WTC11 (cell line): ENCODE data around the gene CCL26. TPM values are rescaled to one million over a fixed set of nuclear protein-coding genes. Genes with fewer than 3 reads are reported as not detected.
A peak's percentile ranks its signal among the peaks of the same experiment; 100 is the strongest.

Experiments used
- ATAC-seq: fragments of 200-7000 bp; cut with Tn5 transposase; 2 replicates; pipeline ENCODE4 v1.10.0; 2021; ENCODE audit warnings: mild to moderate bottlenecking, moderate library complexity
- CTCF ChIA-PET: fragments of 300-600 bp; sonication (Branson Sonifier 250); formaldehyde crosslinking; loops from one replicate; lab custom pipeline; 2021; ENCODE audit warnings: antibody characterized with exemption; lab: Charles Lee
- POLR2A ChIA-PET: fragments of 350-600 bp; sonication (Branson Sonifier 250); formaldehyde crosslinking; loops from one replicate; lab custom pipeline; 2021; ENCODE audit warnings: antibody characterized with exemption; lab: Charles Lee
- DNase-seq: peaks from one replicate; pipeline ENCODE4 v3.0.0; 2021; ENCODE audit warnings: low spot score
- H3K27ac Mint-ChIP-seq: 2 replicates; pipeline ENCODE4 v1.8.0; 2021; ENCODE audit warnings: mixed read lengths
- H3K27me3 Mint-ChIP-seq: 2 replicates; pipeline ENCODE4 v1.8.0; 2021; ENCODE audit warnings: low read depth, mild to moderate bottlenecking, moderate library complexity, mixed read lengths
- H3K36me3 Mint-ChIP-seq: 2 replicates; pipeline ENCODE4 v1.8.0; 2021; ENCODE audit warnings: mixed read lengths
- H3K4me1 Mint-ChIP-seq: 2 replicates; pipeline ENCODE4 v1.8.0; 2022; ENCODE audit warnings: mixed read lengths
- H3K4me3 Mint-ChIP-seq: 2 replicates; pipeline ENCODE4 v1.8.0; 2021; ENCODE audit warnings: mild to moderate bottlenecking, moderate library complexity, mixed read lengths
- H3K9me3 Mint-ChIP-seq: 2 replicates; pipeline ENCODE4 v1.8.0; 2021; ENCODE audit warnings: mixed read lengths
- ATF2 ChIP-seq: sonication (generic); formaldehyde crosslinking; IDR thresholded peaks from 2 replicates; pipeline ENCODE4 v1.8.1; 2022; ENCODE audit warnings: low read depth, missing genetic modification reagents, borderline replicate concordance
- E2F4 ChIP-seq: sonication (generic); formaldehyde crosslinking; IDR thresholded peaks from 2 replicates; pipeline ENCODE4 v1.8.1; 2022; ENCODE audit warnings: low read depth, mild to moderate bottlenecking, moderate library complexity, missing genetic modification reagents, borderline replicate concordance
- FOXP1 ChIP-seq: sonication (generic); formaldehyde crosslinking; IDR thresholded peaks from 2 replicates; pipeline ENCODE4 v1.8.0; 2022; ENCODE audit warnings: missing genetic modification reagents, mild to moderate bottlenecking, moderate library complexity, borderline replicate concordance
- GABPB1 ChIP-seq: sonication (generic); formaldehyde crosslinking; IDR thresholded peaks from 2 replicates; pipeline ENCODE4 v1.8.1; 2023; ENCODE audit warnings: mild to moderate bottlenecking, missing genetic modification reagents
- HMGXB4 ChIP-seq: sonication (generic); formaldehyde crosslinking; IDR thresholded peaks from 2 replicates; pipeline ENCODE4 v1.8.1; 2023; ENCODE audit warnings: mild to moderate bottlenecking, moderate library complexity, missing genetic modification reagents
- PRDM15 ChIP-seq: sonication (generic); formaldehyde crosslinking; IDR thresholded peaks from 2 replicates; pipeline ENCODE4 v1.8.0; 2022; ENCODE audit warnings: missing genetic modification reagents
- SOX15 ChIP-seq: fragments of 250-450 bp; sonication (Bioruptor Pico); IDR thresholded peaks from 2 replicates; pipeline ENCODE4 v1.9.0; 2021; ENCODE audit warnings: mild to moderate bottlenecking
- TP53 ChIP-seq: sonication (generic); formaldehyde crosslinking; IDR thresholded peaks from 2 replicates; pipeline ENCODE4 v1.8.1; 2023; ENCODE audit warnings: mild to moderate bottlenecking, missing genetic modification reagents
- ZNF121 ChIP-seq: sonication (generic); formaldehyde crosslinking; IDR thresholded peaks from 2 replicates; pipeline ENCODE4 v1.8.0; 2023; ENCODE audit warnings: missing genetic modification reagents
- ZNF281 ChIP-seq: sonication (generic); formaldehyde crosslinking; IDR thresholded peaks from 2 replicates; pipeline ENCODE4 v1.8.0; 2023; ENCODE audit warnings: mild to moderate bottlenecking, missing genetic modification reagents
- ZNF317 ChIP-seq: sonication (generic); formaldehyde crosslinking; IDR thresholded peaks from 2 replicates; pipeline ENCODE4 v1.8.1; 2023; ENCODE audit warnings: low read depth, mild to moderate bottlenecking, moderate library complexity, missing genetic modification reagents, borderline replicate concordance
- ZNF416 ChIP-seq: fragments of 250-450 bp; sonication (Bioruptor Pico); IDR thresholded peaks from 2 replicates; pipeline ENCODE4 v1.9.0; 2021; ENCODE audit warnings: mild to moderate bottlenecking, inconsistent platforms
- ZNF532 ChIP-seq: fragments of 250-450 bp; sonication (Bioruptor Pico); IDR thresholded peaks from 2 replicates; pipeline ENCODE4 v1.9.0; 2021; ENCODE audit warnings: mild to moderate bottlenecking, borderline replicate concordance
- total RNA-seq: library from RNA; stranded (reverse); gene quantifications from 3 replicates; pipeline ENCODE4 v1.2.3, GENCODE V29; 2021

CCL26 gene
- total RNA-seq, 1 experiment from 2014 or later: 9.8 TPM

- ChIA-PET CTCF (interaction anchor here (0.6 to 2.6 kb wide), 12 partner anchors 12 to 264 kb away, joined by 3 to 19 read pairs (median 4); partner anchors contain the start of gene HIP1), POLR2A (no interaction called here)
- H3K4me3 Mint-ChIP-seq: no peak overlapping the region
- TF ChIP-seq ZNF416 (no peak), ZNF121 (peak; percentile 72), PRDM15 (CRISPR knock-in tag) (peak; percentile 48; the same call in 1 of the 2 replicates), ZNF281 (CRISPR knock-in tag) (no peak), E2F4 (CRISPR knock-in tag) (no peak), TP53 (CRISPR knock-in tag) (no peak)
- ATAC-seq: no peak
- no peaks in the 10 kb centered on the region for H3K4me1 Mint-ChIP-seq
- H3K9me3 Mint-ChIP-seq: peaks cover 7% of the 10 kb centered on the region
- DNase-seq: no peak
- H3K27ac Mint-ChIP-seq: no peak overlapping the region; the same call in 1 of the 2 replicates
- H3K27me3 Mint-ChIP-seq: no peaks in the 10 kb centered on the region; the same call in 1 of the 2 replicates
- H3K36me3 Mint-ChIP-seq: no peaks in the 10 kb centered on the region
Measured at GRCh38 chr7:75756206-75756990, 15.6 kb downstream of the CCL26 start.

- POLR2A ChIA-PET: no interaction called here
Measured at GRCh38 chr7:75743455-75743859, 28.6 kb downstream of the CCL26 start.

GRCh38 chr7:75740846-75741497 is 31.0 kb downstream of the CCL26 start:
- POLR2A ChIA-PET: no interaction called here
- DNase-seq: peak; percentile 35
- no peaks in the 10 kb centered on the region for H3K9me3 Mint-ChIP-seq
- no peak for ATAC-seq
- CTCF ChIA-PET: interaction anchor here (0.9 to 3.3 kb wide), 3 partner anchors 22 to 143 kb away, joined by 3 to 16 read pairs (median 4); no protein-coding TSS in a partner anchor
- peaks cover 32% of the 10 kb centered on the region for H3K27me3 Mint-ChIP-seq
- H3K4me1 Mint-ChIP-seq: peaks cover 21% of the 10 kb centered on the region
- peak overlapping the region; percentile 85 for H3K27ac Mint-ChIP-seq
- H3K36me3 Mint-ChIP-seq: no peaks in the 10 kb centered on the region
- peak overlapping the region; percentile 35 for H3K4me3 Mint-ChIP-seq
- TF ChIP-seq SOX15 (CRISPR knock-in tag) (no peak), GABPB1 (CRISPR knock-in tag) (no peak), ZNF317 (CRISPR knock-in tag) (no peak), ATF2 (no peak), FOXP1 (CRISPR knock-in tag) (no peak), ZNF532 (CRISPR knock-in tag) (no peak), HMGXB4 (CRISPR knock-in tag) (no peak)

More at GRCh38 chr7:75743455-75743859, 28.6 kb downstream of the CCL26 start:
- Mint-ChIP-seq H3K4me1 (peaks cover 15% of the 10 kb centered on the region), H3K36me3 (no peaks in the 10 kb centered on the region), H3K4me3 (no peak overlapping the region), H3K27me3 (peaks cover 12% of the 10 kb centered on the region), H3K27ac (no peak overlapping the region), H3K9me3 (no peaks in the 10 kb centered on the region)
- no peak for ATAC-seq
- DNase-seq: no peak
- no peak for TF ChIP-seq ZNF317 (CRISPR knock-in tag)
- CTCF ChIA-PET: no interaction called here
